GM18868 (cell line): Measurements from ENCODE around the gene GCC1.
A peak's percentile ranks its signal among the peaks of the same experiment; 100 is the strongest.

ENCODE experiments used
- ATAC-seq: cut with Tn5 transposase; IDR thresholded peaks from one replicate; pipeline ENCODE4 v1.9.1; 2021; ENCODE audit warnings: mild to moderate bottlenecking, moderate library complexity; ENCODE audit not compliant: unreplicated experiment

Gene GCC1

GRCh38 chr7:127585044-127585953, at the start of gene GCC1:
Gene GCC1, minus strand, starts transcription at chr7:127585596. Its CDS starts 414 bp downstream, at chr7:127585182.
- peak; percentile 84 for ATAC-seq

GRCh38 chr7:127632276-127632910, 47.0 kb upstream of the GCC1 start:
- ATAC-seq = no peak

GRCh38 chr7:127629268-127629854, 44.0 kb upstream of the GCC1 start:
- peak; percentile 89 for ATAC-seq

- no peak for ATAC-seq
These were observed 43.0 kb upstream of the GCC1 start for GRCh38 chr7:127628445-127628844.

GRCh38 chr7:127625331-127625730, 39.9 kb upstream of the GCC1 start:
- ATAC-seq = no peak

GRCh38 chr7:127620406-127621233, 35.2 kb upstream of the GCC1 start:
- ATAC-seq = no peak

GRCh38 chr7:127619681-127620405, 34.4 kb upstream of the GCC1 start:
- ATAC-seq = no peak

- no peak for ATAC-seq
These were observed 33.4 kb upstream of the GCC1 start for GRCh38 chr7:127618775-127619174.

- no peak for ATAC-seq
These were observed 32.6 kb upstream of the GCC1 start, which contains the start of gene PAX4 for GRCh38 chr7:127618042-127618441. Gene PAX4, minus strand, starts transcription at chr7:127618142. Its CDS starts 2,214 bp downstream, at chr7:127615928.

- ATAC-seq = no peak
These were observed 31.3 kb upstream of the GCC1 start for GRCh38 chr7:127616724-127617123.

- no peak for ATAC-seq
These were observed 26.9 kb upstream of the GCC1 start for GRCh38 chr7:127612263-127612662.

- no peak for ATAC-seq
These were observed 23.9 kb upstream of the GCC1 start for GRCh38 chr7:127609297-127609696.

GRCh38 chr7:127608446-127608845, 23.1 kb upstream of the GCC1 start:
- ATAC-seq = no peak

- ATAC-seq = no peak
These were observed 15.5 kb upstream of the GCC1 start for GRCh38 chr7:127600885-127601284.

GRCh38 chr7:127598318-127598717, 12.9 kb upstream of the GCC1 start:
- no peak for ATAC-seq

- no peak for ATAC-seq
These were observed 10.3 kb upstream of the GCC1 start for GRCh38 chr7:127595737-127596136.

GRCh38 chr7:127594490-127594889, 9.1 kb upstream of the GCC1 start:
- ATAC-seq = peak; percentile 89

- no peak for ATAC-seq
These were observed 7.2 kb upstream of the GCC1 start for GRCh38 chr7:127592550-127592949.

GRCh38 chr7:127591591-127591990, 6.2 kb upstream of the GCC1 start:
- ATAC-seq = no peak

- no peak for ATAC-seq
These were observed 5.8 kb upstream of the GCC1 start for GRCh38 chr7:127591189-127591588.
